GM18498 (cell line): ENCODE measurements around the gene TBC1D22A.

Experiments used
- ATAC-seq: cut with Tn5 transposase; IDR thresholded peaks from one replicate; pipeline ENCODE4 v1.9.1; 2021; ENCODE audit warnings: mild to moderate bottlenecking, moderate library complexity; ENCODE audit not compliant: unreplicated experiment

The TBC1D22A gene

GRCh38 chr22:47064016-47064415 is 301.6 kb downstream of the TBC1D22A start:
- ATAC-seq: no peak

GRCh38 chr22:47064416-47064815 is 302.0 kb downstream of the TBC1D22A start:
- ATAC-seq: no peak

- no peak for ATAC-seq
Measured at GRCh38 chr22:47065756-47066615, 303.5 kb downstream of the TBC1D22A start.

GRCh38 chr22:47066616-47066905 is 304.1 kb downstream of the TBC1D22A start:
- ATAC-seq: no peak

GRCh38 chr22:47067321-47067890 is 305.0 kb downstream of the TBC1D22A start:
- no peak for ATAC-seq

GRCh38 chr22:47067911-47068625 is 305.6 kb downstream of the TBC1D22A start:
- no peak for ATAC-seq

- ATAC-seq: no peak
Measured at GRCh38 chr22:47068626-47068996, 306.2 kb downstream of the TBC1D22A start.

- ATAC-seq: no peak
Measured at GRCh38 chr22:47069270-47069669, 306.8 kb downstream of the TBC1D22A start.

GRCh38 chr22:47071078-47071806 is 308.8 kb downstream of the TBC1D22A start:
- ATAC-seq: no peak

- no peak for ATAC-seq
Measured at GRCh38 chr22:47071807-47072641, 309.6 kb downstream of the TBC1D22A start.

- no peak for ATAC-seq
Measured at GRCh38 chr22:47072642-47072967, 310.2 kb downstream of the TBC1D22A start.

GRCh38 chr22:47073075-47073474 is 310.6 kb downstream of the TBC1D22A start:
- ATAC-seq: no peak

GRCh38 chr22:47074105-47074504 is 311.7 kb downstream of the TBC1D22A start:
- ATAC-seq: no peak

GRCh38 chr22:47075568-47075967 is 313.1 kb downstream of the TBC1D22A start:
- no peak for ATAC-seq

GRCh38 chr22:47076758-47077157 is 314.3 kb downstream of the TBC1D22A start:
- no peak for ATAC-seq

- ATAC-seq: no peak
Measured at GRCh38 chr22:47080100-47080499, 317.6 kb downstream of the TBC1D22A start.

GRCh38 chr22:47082505-47082904 is 320.1 kb downstream of the TBC1D22A start:
- ATAC-seq: no peak

- ATAC-seq: no peak
Measured at GRCh38 chr22:47083379-47083986, 321.0 kb downstream of the TBC1D22A start.

GRCh38 chr22:47084226-47084625 is 321.8 kb downstream of the TBC1D22A start:
- no peak for ATAC-seq

- ATAC-seq: no peak
Measured at GRCh38 chr22:47086596-47087248, 324.3 kb downstream of the TBC1D22A start.
